ENCODE measurements around the gene TRMT2B. TPM values are rescaled to one million over a fixed set of nuclear protein-coding genes. Genes with fewer than 3 reads are reported as not detected.

The TRMT2B gene
- total and polyA plus RNA-seq, 2 donors from 2014 or later = 8.6 to 24.8 TPM

GRCh38 chrX:101040197-101040596 is 11.7 kb downstream of the TRMT2B start:
- FAIRE-seq = no peak
- intact Hi-C loops (cut with DNase I) = no loop called here
- H3K27me3 ChIP-seq (ENCODE audit: control insufficient read depth, insufficient read depth, low read length) = no peaks in the 10 kb centered on the region
- H3K36me3 ChIP-seq (ENCODE audit: control insufficient read depth in 2 of 3, insufficient read depth in 3 of 3, low read length in 3 of 3) = peaks cover 0 to 11% (median 0%) of the 10 kb centered on the region in 3 donors
- no peaks in the 10 kb centered on the region for H3K9me3 ChIP-seq (ENCODE audit: control insufficient read depth in 2 of 3, insufficient read depth in 1 of 3, low read length in 3 of 3)
- no peak for DNase-seq
- TF ChIP-seq, protein P1, sequence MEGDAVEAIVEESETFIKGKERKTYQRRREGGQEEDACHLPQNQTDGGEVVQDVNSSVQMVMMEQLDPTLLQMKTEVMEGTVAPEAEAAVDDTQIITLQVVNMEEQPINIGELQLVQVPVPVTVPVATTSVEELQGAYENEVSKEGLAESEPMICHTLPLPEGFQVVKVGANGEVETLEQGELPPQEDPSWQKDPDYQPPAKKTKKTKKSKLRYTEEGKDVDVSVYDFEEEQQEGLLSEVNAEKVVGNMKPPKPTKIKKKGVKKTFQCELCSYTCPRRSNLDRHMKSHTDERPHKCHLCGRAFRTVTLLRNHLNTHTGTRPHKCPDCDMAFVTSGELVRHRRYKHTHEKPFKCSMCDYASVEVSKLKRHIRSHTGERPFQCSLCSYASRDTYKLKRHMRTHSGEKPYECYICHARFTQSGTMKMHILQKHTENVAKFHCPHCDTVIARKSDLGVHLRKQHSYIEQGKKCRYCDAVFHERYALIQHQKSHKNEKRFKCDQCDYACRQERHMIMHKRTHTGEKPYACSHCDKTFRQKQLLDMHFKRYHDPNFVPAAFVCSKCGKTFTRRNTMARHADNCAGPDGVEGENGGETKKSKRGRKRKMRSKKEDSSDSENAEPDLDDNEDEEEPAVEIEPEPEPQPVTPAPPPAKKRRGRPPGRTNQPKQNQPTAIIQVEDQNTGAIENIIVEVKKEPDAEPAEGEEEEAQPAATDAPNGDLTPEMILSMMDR (IDR thresholded peaks at IDR 0.05; ENCODE audit: borderline replicate concordance, extremely low read depth, insufficient read depth) = no peak
- no peak overlapping the region for H3K4me3 ChIP-seq (ENCODE audit: low read length in 3 of 3)
- H3K9ac ChIP-seq (ENCODE audit: low read length in 3 of 3) = no peak overlapping the region
- no peaks in the 10 kb centered on the region for H3K4me1 ChIP-seq (ENCODE audit: control insufficient read depth in 2 of 3, insufficient read depth in 2 of 3, low read depth in 1 of 3, low read length in 3 of 3)
- no peak overlapping the region for H3K27ac ChIP-seq (ENCODE audit: low read depth in 2 of 2, low read length in 2 of 2)

DNA sequence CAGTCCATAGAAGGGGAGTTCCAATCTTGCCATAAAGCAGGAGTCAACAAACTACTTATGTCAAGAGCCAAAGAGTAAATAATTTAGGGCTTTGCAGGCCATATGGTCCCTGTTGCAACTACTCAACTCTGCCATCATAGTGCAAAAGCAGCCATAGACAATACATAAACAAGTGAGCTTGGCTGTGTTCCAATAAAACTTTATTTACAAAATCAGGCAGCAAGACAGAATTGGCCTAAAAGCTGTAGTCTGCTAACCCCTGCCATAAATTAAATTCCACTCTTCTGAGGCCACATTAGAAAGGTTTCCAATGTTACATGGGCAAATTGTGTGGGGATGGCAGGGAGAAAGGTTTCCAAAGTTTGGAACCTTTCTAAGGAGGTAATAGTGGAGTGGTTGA is 14.7 kb downstream of the TRMT2B start:
- FAIRE-seq = no peak
- TF ChIP-seq, protein P1 (IDR thresholded peaks at IDR 0.05; ENCODE audit: borderline replicate concordance, extremely low read depth, insufficient read depth) = no peak
- H3K36me3 ChIP-seq (ENCODE audit: control insufficient read depth in 2 of 3, insufficient read depth in 3 of 3, low read length in 3 of 3) = peaks cover 0 to 10% (median 0%) of the 10 kb centered on the region in 3 donors

GRCh38 chrX:101029665-101030064 is 22.2 kb downstream of the TRMT2B start:
- Histone ChIP-seq H3K36me3 (ENCODE audit: control insufficient read depth in 2 of 3, insufficient read depth in 3 of 3, low read length in 3 of 3) (peaks cover 0 to 2% (median 0%) of the 10 kb centered on the region in 3 donors), H3K27me3 (ENCODE audit: control insufficient read depth, insufficient read depth, low read length) (no peaks in the 10 kb centered on the region), H3K4me3 (ENCODE audit: low read length in 3 of 3) (no peak overlapping the region), H3K27ac (ENCODE audit: low read depth in 2 of 2, low read length in 2 of 2) (no peak overlapping the region), H3K4me1 (ENCODE audit: control insufficient read depth in 2 of 3, insufficient read depth in 2 of 3, low read depth in 1 of 3, low read length in 3 of 3) (no peaks in the 10 kb centered on the region), H3K9me3 (ENCODE audit: control insufficient read depth in 2 of 3, insufficient read depth in 1 of 3, low read length in 3 of 3) (no peaks in the 10 kb centered on the region), H3K9ac (ENCODE audit: low read length in 3 of 3) (no peak overlapping the region)
- DNase-seq (no peak), FAIRE-seq (no peak)
- TF ChIP-seq, protein P1 (IDR thresholded peaks at IDR 0.05; ENCODE audit: borderline replicate concordance, extremely low read depth, insufficient read depth) = no peak
- intact Hi-C loops (cut with DNase I) = no loop called here

More for the DNA sequence above, 14.7 kb downstream of the TRMT2B start:
- intact Hi-C loops (cut with DNase I) = no loop called here
- no peaks in the 10 kb centered on the region for H3K27me3 ChIP-seq (ENCODE audit: control insufficient read depth, insufficient read depth, low read length)
- H3K4me3 ChIP-seq (ENCODE audit: low read length in 3 of 3) = no peak overlapping the region
- DNase-seq = no peak
- H3K9me3 ChIP-seq (ENCODE audit: control insufficient read depth in 2 of 3, insufficient read depth in 1 of 3, low read length in 3 of 3) = no peaks in the 10 kb centered on the region
- H3K27ac ChIP-seq (ENCODE audit: low read depth in 2 of 2, low read length in 2 of 2) = no peak overlapping the region
- H3K4me1 ChIP-seq (ENCODE audit: control insufficient read depth in 2 of 3, insufficient read depth in 2 of 3, low read depth in 1 of 3, low read length in 3 of 3) = no peaks in the 10 kb centered on the region
- no peak overlapping the region for H3K9ac ChIP-seq (ENCODE audit: low read length in 3 of 3)

- H3K27me3 ChIP-seq (ENCODE audit: control insufficient read depth, insufficient read depth, low read length) = no peaks in the 10 kb centered on the region
- no peaks in the 10 kb centered on the region for H3K9me3 ChIP-seq (ENCODE audit: control insufficient read depth in 2 of 3, insufficient read depth in 1 of 3, low read length in 3 of 3)
- H3K9ac ChIP-seq (ENCODE audit: low read length in 3 of 3) = no peak overlapping the region
- DNase-seq (no peak), FAIRE-seq (no peak)
- TF ChIP-seq, protein P1 (IDR thresholded peaks at IDR 0.05; ENCODE audit: borderline replicate concordance, extremely low read depth, insufficient read depth) = no peak
- no peak overlapping the region for H3K27ac ChIP-seq (ENCODE audit: low read depth in 2 of 2, low read length in 2 of 2)
- H3K4me1 ChIP-seq (ENCODE audit: control insufficient read depth in 2 of 3, insufficient read depth in 2 of 3, low read depth in 1 of 3, low read length in 3 of 3) = no peaks in the 10 kb centered on the region
- peaks cover 0 to 2% (median 0%) of the 10 kb centered on the region in 3 donors for H3K36me3 ChIP-seq (ENCODE audit: control insufficient read depth in 2 of 3, insufficient read depth in 3 of 3, low read length in 3 of 3)
- H3K4me3 ChIP-seq (ENCODE audit: low read length in 3 of 3) = no peak overlapping the region
- intact Hi-C loops (cut with DNase I) = no loop called here
Observed at GRCh38 chrX:101028562-101028961, 23.3 kb downstream of the TRMT2B start.
